Measurements from ENCODE around the gene ENPEP.

DNA sequence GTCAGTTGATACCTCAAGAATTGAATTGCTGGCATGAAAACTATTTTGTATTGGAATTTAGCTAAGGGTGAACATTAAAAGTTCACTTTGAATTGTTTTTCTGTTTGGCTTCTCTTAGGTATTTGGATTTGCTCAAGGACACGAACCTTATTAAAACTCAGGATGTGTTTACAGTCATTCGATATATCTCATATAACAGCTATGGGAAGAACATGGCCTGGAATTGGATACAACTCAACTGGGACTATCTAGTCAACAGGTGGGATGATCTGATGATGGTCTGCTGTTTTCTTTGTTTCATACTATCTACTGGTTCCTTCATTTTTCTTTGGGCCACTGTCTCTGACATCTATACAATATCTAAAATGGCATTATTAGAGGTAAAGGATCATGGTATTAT, 77.2 kb downstream of the ENPEP start:
- no peak for TF ChIP-seq EZH2 (IDR thresholded peaks at IDR 0.05; ENCODE audit: low read length)
- TF ChIP-seq, protein P1, sequence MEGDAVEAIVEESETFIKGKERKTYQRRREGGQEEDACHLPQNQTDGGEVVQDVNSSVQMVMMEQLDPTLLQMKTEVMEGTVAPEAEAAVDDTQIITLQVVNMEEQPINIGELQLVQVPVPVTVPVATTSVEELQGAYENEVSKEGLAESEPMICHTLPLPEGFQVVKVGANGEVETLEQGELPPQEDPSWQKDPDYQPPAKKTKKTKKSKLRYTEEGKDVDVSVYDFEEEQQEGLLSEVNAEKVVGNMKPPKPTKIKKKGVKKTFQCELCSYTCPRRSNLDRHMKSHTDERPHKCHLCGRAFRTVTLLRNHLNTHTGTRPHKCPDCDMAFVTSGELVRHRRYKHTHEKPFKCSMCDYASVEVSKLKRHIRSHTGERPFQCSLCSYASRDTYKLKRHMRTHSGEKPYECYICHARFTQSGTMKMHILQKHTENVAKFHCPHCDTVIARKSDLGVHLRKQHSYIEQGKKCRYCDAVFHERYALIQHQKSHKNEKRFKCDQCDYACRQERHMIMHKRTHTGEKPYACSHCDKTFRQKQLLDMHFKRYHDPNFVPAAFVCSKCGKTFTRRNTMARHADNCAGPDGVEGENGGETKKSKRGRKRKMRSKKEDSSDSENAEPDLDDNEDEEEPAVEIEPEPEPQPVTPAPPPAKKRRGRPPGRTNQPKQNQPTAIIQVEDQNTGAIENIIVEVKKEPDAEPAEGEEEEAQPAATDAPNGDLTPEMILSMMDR (optimal IDR thresholded peaks at IDR 0.05 in 1 of 3, IDR thresholded peaks at IDR 0.05 in 1 of 3, conservative IDR thresholded peaks at IDR 0.05 in 1 of 3; ENCODE audit: extremely low read depth in 1 of 3, insufficient read depth in 2 of 3, low read length in 3 of 3), result no peak
